ENCODE results near the gene RIPK1. TPM values are rescaled to one million over a fixed set of nuclear protein-coding genes. Genes with fewer than 3 reads are reported as not detected.

RIPK1 gene
- total and polyA plus RNA-seq, 8 donors = 18.9 to 24.9 (median 22.4) TPM

- peak overlapping the region; percentile 85 to 92 for H3K4me3 ChIP-seq
- H3K9me3 ChIP-seq = no peaks in the 10 kb centered on the region
- intact Hi-C loops (cut with DNase I) = no loop called here
- H3K27ac ChIP-seq = peak overlapping the region; percentile 84 to 90
- peaks cover 3 to 13% of the 10 kb centered on the region in 2 donors for H3K36me3 ChIP-seq
- peaks cover 0 to 17% of the 10 kb centered on the region in 2 donors for H3K4me1 ChIP-seq
- peak; percentile 24 for ATAC-seq
- DNase-seq = no peak
- TF ChIP-seq CTCF (IDR thresholded peaks at IDR 0.05) = no peak
- H3K27me3 ChIP-seq = no peaks in the 10 kb centered on the region
Measured at GRCh38 chr6:3119040-3119723, 50.9 kb downstream of the RIPK1 start.

DNA sequence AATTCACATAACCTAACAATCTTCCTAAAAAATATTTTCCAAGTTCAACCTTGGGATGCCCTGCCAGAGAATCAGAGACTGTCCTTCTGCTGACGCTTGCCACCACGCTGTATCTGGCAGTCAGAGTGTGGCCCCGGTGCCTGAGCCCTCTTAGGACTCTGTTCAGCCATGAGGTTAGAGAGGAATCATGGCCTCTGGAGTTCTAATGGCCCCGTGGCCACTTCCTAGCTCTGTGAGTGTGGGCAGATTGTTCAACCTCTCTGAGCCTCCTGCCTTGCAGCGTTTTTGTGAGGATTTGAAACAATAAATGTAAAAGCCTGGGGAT, 52.4 kb downstream of the RIPK1 start:
- Histone ChIP-seq H3K36me3 (no peaks in the 10 kb centered on the region), H3K4me1 (peaks cover 0 to 17% of the 10 kb centered on the region in 2 donors), H3K27ac (no peak overlapping the region), H3K9me3 (no peaks in the 10 kb centered on the region), H3K27me3 (no peaks in the 10 kb centered on the region), H3K4me3 (no peak overlapping the region)
- no peak for ATAC-seq
- no peak for DNase-seq
- intact Hi-C loops (cut with DNase I) = no loop called here
- TF ChIP-seq CTCF (IDR thresholded peaks at IDR 0.05) = no peak

GRCh38 chr6:3122823-3123182, 54.5 kb downstream of the RIPK1 start:
- no peak overlapping the region for H3K4me3 ChIP-seq
- peaks cover 0 to 18% of the 10 kb centered on the region in 2 donors for H3K4me1 ChIP-seq
- no peak overlapping the region for H3K27ac ChIP-seq
- H3K9me3 ChIP-seq = no peaks in the 10 kb centered on the region
- TF ChIP-seq CTCF (IDR thresholded peaks at IDR 0.05) = no peak
- DNase-seq (no peak), ATAC-seq (no peak)
- H3K27me3 ChIP-seq = no peaks in the 10 kb centered on the region
- intact Hi-C loops (cut with DNase I) = no loop called here
- no peaks in the 10 kb centered on the region for H3K36me3 ChIP-seq

DNA sequence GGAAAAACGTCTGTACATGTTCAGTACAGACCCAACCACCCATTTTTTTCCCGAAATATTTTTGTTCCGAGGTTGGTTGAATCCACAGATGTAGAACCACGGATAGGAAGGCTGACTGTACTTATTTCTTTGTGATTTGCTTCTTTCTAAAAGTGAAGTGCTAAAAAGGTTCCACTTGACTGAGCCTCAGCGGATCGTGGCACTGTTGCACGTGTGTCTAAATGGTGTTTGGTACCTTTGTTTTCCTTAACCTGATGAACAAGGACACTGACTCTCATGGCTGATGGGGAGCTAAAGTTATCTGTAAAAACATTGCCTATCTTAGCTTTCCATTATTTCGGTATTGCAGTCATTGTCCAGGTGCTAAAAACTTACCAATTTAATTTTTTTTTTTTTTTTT, 56.4 kb downstream of the RIPK1 start:
- Histone ChIP-seq H3K9me3 (no peaks in the 10 kb centered on the region), H3K27ac (no peak overlapping the region), H3K4me3 (no peak overlapping the region), H3K27me3 (no peaks in the 10 kb centered on the region), H3K36me3 (peaks cover 0 to 3% of the 10 kb centered on the region in 2 donors), H3K4me1 (peaks cover 0 to 8% of the 10 kb centered on the region in 2 donors)
- intact Hi-C loops (cut with DNase I) = no loop called here
- no peak for DNase-seq
- TF ChIP-seq CTCF (IDR thresholded peaks at IDR 0.05) = no peak
- ATAC-seq = no peak

- no peak for TF ChIP-seq CTCF (IDR thresholded peaks at IDR 0.05)
- Histone ChIP-seq H3K27ac (no peak overlapping the region), H3K27me3 (no peaks in the 10 kb centered on the region), H3K4me1 (peaks cover 0 to 8% of the 10 kb centered on the region in 2 donors), H3K36me3 (peaks cover 0 to 3% of the 10 kb centered on the region in 2 donors), H3K4me3 (no peak overlapping the region), H3K9me3 (no peaks in the 10 kb centered on the region)
- intact Hi-C loops (cut with DNase I) = no loop called here
- DNase-seq (no peak), ATAC-seq (no peak)
Measured at GRCh38 chr6:3125815-3126214, 57.5 kb downstream of the RIPK1 start.

Measured in left lung (tissue), 10 donors.